SHP77 treated with DMSO at 0.1 percent for 48 hours (cell line): Measurements from ENCODE around the gene ENGASE.
"Not testable (repeated sequence)": the region's sequence is repeated elsewhere in the genome, so short reads cannot be mapped to it uniquely, and the experiment has no call there.

ENCODE experiments used
- DNase-seq: peaks from one replicate; lab custom pipeline; 2025; lab: John Stamatoyannopoulos, UW

Gene ENGASE, protein sequence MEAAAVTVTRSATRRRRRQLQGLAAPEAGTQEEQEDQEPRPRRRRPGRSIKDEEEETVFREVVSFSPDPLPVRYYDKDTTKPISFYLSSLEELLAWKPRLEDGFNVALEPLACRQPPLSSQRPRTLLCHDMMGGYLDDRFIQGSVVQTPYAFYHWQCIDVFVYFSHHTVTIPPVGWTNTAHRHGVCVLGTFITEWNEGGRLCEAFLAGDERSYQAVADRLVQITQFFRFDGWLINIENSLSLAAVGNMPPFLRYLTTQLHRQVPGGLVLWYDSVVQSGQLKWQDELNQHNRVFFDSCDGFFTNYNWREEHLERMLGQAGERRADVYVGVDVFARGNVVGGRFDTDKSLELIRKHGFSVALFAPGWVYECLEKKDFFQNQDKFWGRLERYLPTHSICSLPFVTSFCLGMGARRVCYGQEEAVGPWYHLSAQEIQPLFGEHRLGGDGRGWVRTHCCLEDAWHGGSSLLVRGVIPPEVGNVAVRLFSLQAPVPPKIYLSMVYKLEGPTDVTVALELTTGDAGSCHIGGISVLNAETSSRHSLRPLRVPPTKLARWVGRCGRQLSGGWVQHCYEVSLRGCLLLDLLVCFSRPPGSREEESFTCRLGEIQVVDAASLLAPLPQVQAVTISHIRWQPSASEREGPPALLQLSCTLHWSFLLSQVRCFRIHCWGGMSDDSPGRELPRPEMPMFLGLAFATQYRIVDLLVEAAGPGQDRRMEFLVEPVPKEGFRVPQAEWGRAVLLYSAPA

DNA sequence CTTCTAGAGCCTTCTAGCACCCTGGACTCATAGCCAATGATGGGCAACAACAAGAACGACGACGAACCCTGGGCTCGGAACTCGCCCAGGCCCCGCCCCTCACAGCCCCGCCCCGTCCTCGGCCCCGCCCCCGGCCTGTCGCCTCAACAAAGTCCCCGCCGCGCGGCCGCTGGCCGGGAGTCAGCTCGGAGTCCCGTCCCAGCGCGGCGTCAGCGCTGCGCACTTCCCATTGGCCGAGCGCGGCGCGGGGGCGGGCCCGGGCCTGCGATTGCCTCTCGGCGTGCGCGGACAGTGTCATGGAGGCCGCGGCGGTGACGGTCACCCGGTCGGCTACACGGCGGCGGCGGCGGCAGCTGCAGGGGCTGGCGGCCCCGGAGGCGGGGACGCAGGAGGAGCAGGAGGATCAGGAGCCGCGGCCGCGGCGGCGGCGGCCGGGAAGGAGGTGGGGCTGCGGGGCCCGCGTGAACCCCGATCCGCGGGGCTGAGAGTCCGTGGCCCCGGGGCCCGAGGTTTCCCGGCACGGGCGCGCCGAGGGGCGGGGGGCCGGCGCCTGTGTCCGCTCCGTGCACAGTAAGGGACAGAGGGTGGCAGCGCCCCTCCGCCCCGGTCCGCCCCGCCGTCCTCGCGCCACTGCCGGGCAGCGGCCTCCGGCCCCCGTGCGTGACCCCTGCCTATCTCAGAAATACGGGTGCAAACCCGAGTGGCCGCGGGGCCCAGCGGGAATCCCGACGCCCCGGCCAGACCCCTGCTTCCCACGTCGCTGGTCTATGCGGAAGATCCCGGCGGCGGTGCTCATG, at the start of gene ENGASE:
TSS of gene ENGASE (plus strand) at position 176 of the 797 bp plus-strand sequence. CDS start at position 297, 121 bp downstream.
- peak; percentile 89 for DNase-seq

DNA sequence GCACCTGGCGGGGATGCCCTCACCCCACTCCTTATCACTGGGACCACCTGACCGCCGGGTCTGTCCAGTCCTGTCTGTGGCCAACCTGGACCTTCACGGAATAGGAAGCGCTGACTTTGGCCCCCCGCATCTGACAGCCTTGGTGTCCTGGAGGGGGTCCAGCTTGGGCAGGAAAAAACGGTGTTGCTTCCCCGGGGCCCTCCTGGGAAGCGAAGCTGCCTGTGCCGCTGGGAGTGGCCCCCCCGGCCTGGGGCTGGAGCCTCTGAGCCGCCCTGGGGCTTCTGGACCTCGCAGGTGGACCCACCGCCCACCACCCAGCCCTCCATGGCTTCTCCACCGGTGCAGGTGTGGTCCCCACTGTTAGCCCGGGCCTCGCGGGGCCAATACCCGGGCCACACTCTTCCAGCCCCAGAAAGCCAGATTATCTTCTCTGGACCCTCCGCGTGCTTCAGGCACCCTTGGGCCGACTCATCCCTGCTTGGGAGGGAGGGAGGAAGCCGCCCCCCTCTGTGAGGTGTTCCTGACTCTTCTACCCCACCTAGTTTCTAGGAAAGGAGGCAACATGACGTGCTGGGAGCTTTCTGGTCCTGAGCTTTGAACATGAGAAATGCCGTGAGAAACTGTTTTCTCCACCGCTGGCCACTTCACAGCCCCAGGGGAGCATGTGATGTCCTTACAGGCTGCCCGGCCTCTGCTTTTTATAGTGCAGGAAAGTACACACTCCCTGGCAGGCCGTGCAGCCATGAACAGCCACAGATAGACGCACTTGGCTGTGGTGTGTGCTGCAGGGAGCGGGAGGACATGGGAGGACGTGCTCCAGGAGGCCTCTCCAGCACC, 49.5 kb upstream of the ENGASE start:
- no peak for DNase-seq

DNA sequence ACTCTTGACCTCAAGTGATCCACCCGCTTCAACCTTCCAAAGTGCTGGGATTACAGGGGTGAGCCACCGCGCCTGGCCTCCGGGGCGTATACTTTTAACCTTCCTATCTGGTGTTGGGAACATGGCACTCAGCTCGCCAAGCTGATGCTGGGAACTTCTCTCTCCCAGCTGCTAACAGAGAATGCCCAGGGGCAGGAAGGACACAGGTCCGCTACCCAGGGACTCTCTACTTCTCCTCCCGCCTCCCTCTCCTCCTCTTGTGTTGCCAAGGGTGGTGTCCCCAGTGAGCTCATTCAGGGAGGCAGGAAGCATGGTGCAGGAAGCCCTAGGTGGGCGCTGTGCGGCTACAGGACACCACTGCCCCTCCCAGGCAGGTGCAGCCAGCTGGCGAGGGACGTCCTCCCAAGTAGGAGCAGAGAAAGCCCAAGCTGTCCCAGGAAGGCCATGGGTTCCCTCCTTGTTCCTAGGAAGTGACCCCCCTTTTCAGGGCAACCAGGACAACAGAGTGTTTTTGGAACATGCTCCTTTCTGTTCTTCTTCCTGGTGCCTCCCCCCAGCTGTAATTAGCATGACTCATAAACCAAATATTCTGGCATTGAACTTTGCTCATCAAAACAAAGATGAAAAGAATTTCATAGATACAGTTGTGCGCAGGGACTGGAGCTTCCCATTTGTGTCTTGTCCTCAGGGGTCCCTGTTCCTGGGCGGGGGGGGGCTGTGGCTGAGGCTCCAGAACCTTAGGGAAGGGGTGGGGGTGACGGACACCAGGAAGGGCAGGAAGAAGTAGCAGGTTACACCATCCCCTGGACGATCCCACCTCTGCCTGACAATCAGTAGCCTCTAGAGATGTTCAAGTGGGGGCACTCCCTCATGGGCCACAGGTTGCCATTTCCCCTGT, 48.0 kb upstream of the ENGASE start:
- DNase-seq: no peak

DNA sequence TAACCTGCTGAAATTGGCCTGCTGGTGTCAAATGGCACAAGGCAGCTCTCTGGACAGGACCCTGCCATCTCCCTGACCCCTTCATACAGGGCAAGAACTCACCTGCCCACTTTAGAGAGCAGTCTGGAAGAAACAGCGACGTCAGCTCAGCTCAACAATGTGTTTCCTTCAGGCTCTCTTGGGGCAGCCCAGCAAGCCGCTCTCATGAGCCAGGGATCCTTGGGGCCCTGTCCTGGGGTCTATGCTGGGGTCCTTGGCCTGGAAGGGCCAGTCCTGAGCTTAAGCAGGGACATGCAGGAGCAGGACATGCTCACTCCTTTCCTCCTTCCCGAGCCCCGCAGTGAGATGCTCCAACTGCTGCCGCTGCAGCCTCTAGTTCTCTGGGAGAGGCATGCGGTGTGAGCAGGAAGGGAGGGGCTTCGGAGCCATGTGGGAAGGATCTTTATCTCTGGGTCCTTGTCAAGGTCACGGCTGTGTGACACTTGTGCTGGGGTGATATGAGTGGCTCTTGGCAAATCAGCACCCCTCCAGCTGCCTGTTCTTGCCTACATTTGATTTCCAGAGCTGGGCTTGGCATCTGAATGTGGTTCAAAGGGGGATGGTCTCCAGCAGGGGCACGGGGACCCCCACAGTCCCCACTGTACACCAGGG, 47.2 kb upstream of the ENGASE start:
- no peak for DNase-seq

DNA sequence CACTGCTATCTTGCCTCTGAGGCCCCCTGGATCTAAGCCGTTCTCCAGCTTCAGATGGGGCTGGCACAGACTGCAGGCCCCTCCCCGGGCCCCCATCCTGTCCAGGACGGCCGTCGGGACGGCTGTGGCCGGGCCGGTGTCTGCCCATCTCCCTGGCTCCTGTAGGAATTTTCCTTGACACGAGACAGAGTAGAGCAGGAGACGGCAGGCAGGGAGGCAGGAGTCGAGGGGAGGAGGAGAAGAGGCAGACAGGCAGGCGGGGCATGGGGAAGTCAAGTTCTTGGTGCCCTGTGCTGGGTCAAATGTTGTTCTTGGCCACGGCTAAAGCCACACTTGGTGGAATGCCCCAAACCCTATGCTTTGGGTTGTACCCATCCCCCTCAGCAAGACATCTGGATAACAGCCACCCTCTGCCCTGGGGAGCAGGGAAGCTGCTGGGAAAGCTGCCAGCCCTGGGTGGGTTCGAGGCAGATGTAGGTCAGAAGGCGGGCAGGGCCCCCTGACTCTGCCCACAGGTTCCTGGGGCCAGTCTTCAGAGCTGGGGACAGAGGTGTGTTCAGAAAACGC, 46.6 kb upstream of the ENGASE start:
- DNase-seq: no peak

DNA sequence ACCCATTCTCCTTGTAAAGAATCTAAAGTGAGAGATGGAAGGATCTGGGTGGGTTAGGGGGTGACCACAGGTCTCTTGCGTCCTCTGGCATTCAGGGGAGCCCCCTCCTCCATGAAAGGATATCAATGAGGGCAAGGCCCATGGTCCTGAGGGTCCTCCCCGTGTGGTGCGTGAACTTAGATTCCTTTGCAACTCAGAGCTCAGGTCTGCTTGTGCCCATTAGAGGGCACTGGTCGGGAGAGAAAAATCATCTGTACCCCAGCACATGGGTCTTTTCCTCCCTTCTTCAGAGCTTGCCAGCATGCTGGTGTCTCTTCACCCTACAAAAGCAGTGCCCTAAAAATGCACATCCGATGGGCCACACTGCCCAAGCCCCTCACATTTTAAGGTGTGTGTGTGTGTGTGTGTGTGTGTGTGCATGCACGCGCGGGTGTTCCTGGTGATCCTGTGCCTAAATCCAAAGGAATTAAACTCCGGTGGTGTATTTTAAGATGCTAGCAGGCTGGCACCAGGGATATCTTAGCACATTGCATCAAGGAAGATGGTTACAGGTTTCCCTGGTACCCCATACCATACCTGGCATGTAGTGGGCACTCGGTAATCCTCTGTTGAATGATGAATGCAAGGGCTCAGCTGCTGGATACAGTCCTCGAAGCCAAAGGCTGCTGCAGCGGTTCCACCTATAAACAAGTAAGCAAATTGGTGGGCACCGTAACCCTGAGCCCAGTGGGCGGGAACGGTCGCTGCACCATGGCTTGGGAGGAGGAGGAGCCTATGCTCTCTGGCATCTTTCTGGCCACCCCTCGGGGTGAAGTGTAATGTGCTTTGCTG, 45.9 kb upstream of the ENGASE start:
- DNase-seq: no peak

DNA sequence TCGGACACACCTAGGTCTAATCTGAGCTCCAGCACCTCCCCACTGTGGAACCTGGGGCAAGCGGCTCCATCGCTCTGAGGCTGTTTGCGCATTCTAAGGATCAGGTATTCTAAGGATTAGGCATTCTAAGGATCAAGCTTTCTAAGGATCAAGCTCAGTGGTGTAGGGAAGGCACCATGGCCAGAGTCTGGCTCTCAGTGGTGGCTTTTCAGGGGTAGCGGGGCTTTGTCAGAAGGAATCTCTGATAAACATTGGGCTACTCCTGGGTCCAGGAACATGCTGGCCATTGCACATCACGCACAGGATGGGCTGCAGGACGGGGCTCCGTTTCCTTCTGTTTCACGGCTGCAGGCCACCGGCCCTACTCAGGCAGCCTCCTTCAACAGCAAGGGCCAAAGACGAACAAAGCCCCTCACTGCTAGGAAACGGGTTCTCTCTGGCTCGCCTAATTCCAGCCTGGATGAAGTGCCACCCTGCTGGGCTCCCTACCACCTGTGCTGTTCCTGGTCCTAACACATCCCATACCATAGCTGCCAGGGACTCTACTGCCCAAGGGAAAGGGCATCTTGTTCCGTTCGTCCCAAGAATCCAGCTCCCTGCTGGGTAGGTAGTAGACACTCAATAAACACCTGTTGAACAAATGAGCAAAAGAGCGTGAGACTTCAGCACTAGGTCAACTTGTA, 45.2 kb upstream of the ENGASE start:
- DNase-seq: no peak

DNA sequence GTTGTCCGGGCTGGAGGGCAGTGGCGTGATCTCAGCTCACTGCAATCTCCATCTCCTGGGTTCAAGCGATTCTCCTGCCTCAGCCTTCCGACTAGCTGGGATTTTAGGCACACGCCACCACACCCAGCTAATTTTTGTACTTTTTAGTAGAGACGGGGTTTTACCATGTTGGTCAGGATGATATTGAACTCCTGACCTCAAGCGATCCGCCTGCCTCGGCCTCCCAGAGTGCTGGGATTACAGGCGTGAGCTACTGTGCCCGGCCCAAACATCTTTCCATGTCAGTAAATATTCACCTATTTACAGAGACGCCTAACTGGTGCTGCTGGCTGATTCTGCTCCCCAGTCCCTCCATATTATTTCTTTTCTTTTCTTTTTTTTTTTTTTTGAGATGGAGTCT, 44.0 kb upstream of the ENGASE start:
- DNase-seq: not testable (repeated sequence)

DNA sequence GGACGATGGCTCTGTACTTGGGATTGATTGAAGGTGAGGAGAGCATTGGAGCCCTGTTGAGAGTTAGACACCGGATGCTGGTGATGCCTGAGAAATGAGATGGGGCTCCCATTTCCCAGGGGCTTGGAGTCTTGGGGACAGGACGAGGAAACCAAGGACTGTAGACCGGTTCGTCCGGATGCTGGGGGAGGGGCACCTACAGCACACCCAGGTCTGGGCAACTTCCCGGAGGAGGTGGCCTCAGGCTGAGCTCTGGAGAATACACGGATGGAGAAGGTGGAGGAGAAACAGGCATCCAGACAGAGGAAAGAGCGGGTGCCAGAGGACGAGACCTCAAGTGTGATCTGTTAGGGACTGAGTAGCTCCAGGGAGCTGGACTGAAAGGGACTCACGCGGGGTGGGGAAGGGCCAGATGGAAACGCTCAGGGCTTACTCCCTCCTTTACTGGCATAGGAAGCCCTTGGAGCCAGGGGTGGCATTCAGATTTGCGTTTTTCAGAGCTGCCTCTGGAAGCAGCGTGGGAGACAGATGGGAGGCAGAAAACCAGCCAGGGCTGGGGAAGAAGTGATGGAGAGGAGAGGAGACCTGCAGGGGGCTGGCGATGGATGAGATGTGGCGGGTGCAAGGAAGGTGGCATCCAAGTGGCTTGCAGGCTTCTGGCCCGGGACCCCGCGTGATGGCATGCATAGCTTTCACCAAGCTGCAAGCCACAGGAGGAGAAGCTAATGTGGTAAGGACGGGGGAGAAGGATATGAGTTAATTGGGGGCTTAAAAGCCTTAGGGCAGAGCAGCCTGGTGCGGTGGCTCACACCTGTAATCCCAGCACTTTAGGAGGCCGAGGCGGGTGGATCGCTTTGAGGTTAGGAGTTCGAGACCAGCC, 42.4 kb upstream of the ENGASE start:
- DNase-seq: no peak

DNA sequence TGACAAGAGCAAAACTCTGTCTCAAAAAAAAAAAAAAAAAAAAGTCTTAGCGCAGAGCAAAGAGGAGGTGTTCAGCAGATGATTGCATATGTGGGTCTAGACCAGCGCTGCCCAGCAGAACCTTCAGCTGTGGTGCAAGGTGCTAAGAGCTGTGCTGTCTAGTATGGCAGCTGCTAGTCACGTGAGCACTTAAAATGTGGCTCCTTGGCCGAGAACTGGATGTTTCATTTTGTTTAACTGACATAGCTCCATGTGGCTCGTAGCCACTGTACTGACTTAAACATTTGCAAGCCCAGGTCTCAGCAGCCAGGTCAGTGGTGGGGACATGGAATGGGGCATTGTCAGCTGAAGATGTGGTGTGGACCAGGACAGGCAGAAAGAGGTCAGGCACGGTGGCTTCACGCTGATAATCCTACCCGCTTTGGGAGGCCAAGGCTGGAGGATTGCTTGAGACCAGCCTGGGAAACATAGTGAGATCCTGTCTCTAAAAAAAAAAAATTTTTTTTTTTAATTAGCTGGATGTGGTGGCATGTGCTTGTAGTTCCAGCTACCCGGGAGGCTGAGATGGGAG, 41.5 kb upstream of the ENGASE start:
- no peak for DNase-seq

DNA sequence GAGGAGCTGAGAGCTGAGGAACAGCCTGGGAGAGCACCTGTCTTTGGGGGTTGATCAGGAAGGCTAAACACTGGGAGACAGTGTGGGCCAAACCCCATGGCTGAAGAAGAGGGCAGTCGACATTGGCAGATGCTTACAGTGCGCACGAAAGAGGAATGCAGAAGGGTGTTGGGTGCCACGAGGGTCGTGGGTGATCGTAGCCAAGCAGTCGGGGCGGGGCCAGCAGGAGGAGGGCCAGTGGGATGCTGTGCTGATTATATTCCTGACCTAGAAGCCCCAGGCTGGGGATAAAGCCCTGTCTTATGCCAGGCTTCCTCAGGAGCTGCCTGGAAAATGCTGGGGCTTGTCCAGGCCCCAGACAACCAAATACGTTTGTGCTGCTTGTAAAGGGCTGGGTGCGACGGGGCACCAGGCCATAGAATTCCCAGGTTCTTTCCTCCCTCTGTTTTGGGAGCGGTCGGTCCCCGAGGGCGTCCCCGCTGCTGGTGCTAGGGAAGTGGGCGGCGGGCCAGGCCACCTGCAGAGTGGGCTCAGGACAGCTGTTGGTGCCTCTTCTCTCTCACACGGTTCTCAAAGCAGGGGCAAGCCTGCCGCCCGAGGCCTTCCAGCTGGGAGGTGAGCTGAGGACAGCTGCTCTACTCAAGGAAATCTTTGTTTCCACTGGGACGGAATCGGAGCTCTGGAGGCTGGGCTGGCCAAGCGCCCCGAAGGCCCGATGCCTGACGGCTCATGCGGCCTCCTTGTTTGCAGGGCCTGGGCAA, 40.7 kb upstream of the ENGASE start:
- peak; percentile 44 for DNase-seq

DNA sequence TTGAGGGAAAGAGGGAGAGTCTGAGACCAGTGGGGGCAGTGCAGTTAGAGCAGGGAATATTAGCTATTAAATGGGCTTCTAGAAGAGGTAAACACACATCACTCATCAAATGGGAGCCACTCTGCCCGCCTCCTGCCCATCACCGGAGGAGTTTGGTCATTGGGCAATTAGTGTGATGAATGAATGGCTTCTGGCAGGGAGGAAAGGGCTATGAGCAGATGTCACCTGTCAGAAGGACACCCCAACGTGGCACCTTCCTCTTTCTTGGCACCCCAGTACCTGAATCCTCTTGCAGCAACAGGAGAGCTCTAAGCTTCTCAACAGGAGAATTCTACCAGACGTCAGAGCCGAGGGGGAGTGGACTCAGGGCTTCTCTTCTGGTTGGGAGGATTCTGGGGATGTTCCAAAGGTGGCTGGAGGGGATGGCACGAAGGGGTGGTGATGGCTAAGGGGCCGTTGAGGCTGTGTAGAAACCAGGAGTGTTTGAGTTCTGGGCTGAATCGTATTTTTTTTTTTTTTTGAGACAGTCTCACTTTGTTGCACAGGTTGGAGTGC, 39.6 kb upstream of the ENGASE start:
- DNase-seq: no peak

DNA sequence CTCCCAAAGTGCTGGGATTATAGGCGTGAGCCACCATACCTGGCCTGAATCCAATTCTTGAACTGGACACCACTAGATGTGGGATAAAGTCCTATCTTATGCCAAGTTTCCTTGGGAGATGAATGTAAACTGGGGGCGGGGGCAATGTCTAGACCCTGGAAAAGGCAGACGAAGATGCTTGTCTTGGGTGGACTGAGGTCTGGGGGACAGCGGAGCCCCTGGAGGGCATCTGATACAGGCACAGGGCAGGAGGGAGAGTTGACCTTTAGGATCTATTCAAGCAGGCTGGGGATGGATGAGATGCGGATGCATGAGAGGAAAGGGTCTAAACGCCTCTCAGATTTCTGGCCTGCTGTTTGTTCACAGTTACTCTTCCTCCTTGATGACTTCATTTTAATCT, 38.9 kb upstream of the ENGASE start:
- DNase-seq: no peak

DNA sequence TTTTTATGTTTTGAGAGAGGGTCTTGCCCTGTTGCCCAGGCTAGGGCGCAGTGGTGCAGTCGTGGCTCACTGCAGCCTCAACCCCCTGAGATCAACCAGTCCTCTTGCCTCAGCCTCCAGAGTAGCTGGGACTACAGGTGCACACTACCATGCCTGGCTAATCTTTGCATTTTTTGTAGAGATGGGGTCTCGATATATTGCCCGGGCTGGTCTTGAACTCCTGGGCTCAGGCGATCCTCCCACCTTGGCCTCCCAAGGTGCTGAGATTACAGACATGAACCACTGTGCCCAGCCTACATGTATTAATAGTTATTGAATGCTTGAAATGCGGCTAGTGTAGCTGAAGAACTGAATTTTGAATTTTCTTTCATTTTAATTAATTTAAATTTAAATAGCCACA, 38.4 kb upstream of the ENGASE start:
- no peak for DNase-seq

DNA sequence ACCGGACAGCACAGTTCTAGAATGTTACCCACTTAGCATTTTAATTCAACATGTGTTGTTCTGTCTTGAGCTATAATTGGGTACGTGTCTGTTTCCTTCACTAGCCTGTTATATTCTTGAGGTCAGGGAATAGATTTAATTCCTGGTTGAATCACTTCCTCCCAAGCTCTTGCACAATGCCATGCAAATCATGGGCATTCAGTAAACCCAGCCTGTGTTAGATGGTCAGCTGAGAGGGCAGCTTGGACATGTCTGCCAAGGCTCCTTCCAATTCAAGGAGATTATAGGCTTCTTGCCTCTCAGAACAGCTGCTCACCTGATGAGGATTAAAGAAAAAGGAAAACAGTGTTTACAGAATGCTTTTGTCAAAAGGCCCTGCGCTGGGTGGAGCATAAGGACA, 38.0 kb upstream of the ENGASE start:
- no peak for DNase-seq
